Mesothelial cell of epicardium (in vitro differentiated cells): ENCODE results near the gene ZNF821. TPM values are rescaled to one million over a fixed set of nuclear protein-coding genes. Genes with fewer than 3 reads are reported as not detected.

ENCODE experiments used
- total RNA-seq: library from RNA; stranded (reverse); gene quantifications from 3 replicates; pipeline ENCODE4 v1.2.1, GENCODE V29; 2021

Gene ZNF821
- total RNA-seq, 1 donor from 2014 or later = 28.8 TPM

Other genes starting within 250 kb of the ZNF821 start
- gene PHLPP2, start 159.5 kb downstream of the ZNF821 start, total RNA-seq = 18.2 to 19.0 TPM (median 18.6 TPM) in 3 replicates
- 103 to 109 TPM (median 108 TPM) in 3 replicates for gene AP1G1, start 75.3 kb downstream of the ZNF821 start, total RNA-seq
- gene ATXN1L, start 38.2 kb downstream of the ZNF821 start, total RNA-seq = 31.6 to 32.5 TPM (median 31.9 TPM) in 3 replicates
- gene IST1, start 11.3 kb upstream of the ZNF821 start, total RNA-seq = 307 to 309 TPM (median 309 TPM) in 3 replicates
- 0.04 to 0.05 TPM in 2 of 3 replicates, not detected in the other for gene PKD1L3, start 116.2 kb upstream of the ZNF821 start, total RNA-seq
- 9.2 to 11.7 TPM (median 11.5 TPM) in 3 replicates for gene DHODH, start 124.6 kb upstream of the ZNF821 start, total RNA-seq
- not detected in 3 replicates for gene HP, start 170.3 kb upstream of the ZNF821 start, total RNA-seq
- gene HPR, start 179.0 kb upstream of the ZNF821 start, total RNA-seq = 0.22 to 0.33 TPM (median 0.29 TPM) in 3 replicates
- gene TXNL4B, start 209.4 kb upstream of the ZNF821 start, total RNA-seq = 16.1 to 17.6 TPM (median 16.7 TPM) in 3 replicates
- 83.8 to 90.9 TPM (median 85.4 TPM) in 3 replicates for gene DHX38, start 209.7 kb upstream of the ZNF821 start, total RNA-seq